Measurements from ENCODE around the gene DNAJC9. TPM values are rescaled to one million over a fixed set of nuclear protein-coding genes. Genes with fewer than 3 reads are reported as not detected.

Gene DNAJC9
- total RNA-seq, 2 experiments from 2014 or later = 63.0 to 83.3 TPM

- Histone ChIP-seq H3K79me2 (ENCODE audit: insufficient read depth, low read depth, low read length) (no peaks in the 10 kb centered on the region), H3K36me3 (ENCODE audit: insufficient read depth, low read length) (peaks cover 13% of the 10 kb centered on the region), H3K9me3 (ENCODE audit: low read length) (no peaks in the 10 kb centered on the region), H3K9me2 (ENCODE audit: insufficient read depth, low read length) (no peaks in the 10 kb centered on the region), H3K4me1 (ENCODE audit: insufficient read depth, low read length, poor library complexity, severe bottlenecking) (no peaks in the 10 kb centered on the region), H3K4me3 (ENCODE audit: low read depth, low read length, poor library complexity, severe bottlenecking) (no peak overlapping the region), H2AFZ (ENCODE audit: low read length) (no peak overlapping the region), H3K4me2 (ENCODE audit: low read length) (no peak overlapping the region), H3K27ac (ENCODE audit: low read depth, low read length, poor library complexity, severe bottlenecking) (no peak overlapping the region), H4K20me1 (ENCODE audit: insufficient read depth, low read length) (no peaks in the 10 kb centered on the region)
- BruUV-seq (replicated peaks) = no TSS peak
- ChIA-PET POLR2A (no interaction called here), CTCF (ENCODE audit: unreplicated experiment) (no interaction called here)
- DNase-seq (ENCODE audit: low spot score) = no peak
- intact Hi-C loops (cut with micrococcal nuclease; ENCODE audit: unreplicated experiment) = no loop called here
- no peak for TF ChIP-seq EZH2phosphoT487 (IDR thresholded peaks at IDR 0.05; ENCODE audit: borderline replicate concordance, low read depth, low read length)
- TF ChIP-seq, protein P1, sequence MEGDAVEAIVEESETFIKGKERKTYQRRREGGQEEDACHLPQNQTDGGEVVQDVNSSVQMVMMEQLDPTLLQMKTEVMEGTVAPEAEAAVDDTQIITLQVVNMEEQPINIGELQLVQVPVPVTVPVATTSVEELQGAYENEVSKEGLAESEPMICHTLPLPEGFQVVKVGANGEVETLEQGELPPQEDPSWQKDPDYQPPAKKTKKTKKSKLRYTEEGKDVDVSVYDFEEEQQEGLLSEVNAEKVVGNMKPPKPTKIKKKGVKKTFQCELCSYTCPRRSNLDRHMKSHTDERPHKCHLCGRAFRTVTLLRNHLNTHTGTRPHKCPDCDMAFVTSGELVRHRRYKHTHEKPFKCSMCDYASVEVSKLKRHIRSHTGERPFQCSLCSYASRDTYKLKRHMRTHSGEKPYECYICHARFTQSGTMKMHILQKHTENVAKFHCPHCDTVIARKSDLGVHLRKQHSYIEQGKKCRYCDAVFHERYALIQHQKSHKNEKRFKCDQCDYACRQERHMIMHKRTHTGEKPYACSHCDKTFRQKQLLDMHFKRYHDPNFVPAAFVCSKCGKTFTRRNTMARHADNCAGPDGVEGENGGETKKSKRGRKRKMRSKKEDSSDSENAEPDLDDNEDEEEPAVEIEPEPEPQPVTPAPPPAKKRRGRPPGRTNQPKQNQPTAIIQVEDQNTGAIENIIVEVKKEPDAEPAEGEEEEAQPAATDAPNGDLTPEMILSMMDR (conservative IDR thresholded peaks at IDR 0.05; ENCODE audit: low read length) = no peak
Measured at GRCh38 chr10:73217628-73218027, 29.4 kb downstream of the DNAJC9 start.

DNA sequence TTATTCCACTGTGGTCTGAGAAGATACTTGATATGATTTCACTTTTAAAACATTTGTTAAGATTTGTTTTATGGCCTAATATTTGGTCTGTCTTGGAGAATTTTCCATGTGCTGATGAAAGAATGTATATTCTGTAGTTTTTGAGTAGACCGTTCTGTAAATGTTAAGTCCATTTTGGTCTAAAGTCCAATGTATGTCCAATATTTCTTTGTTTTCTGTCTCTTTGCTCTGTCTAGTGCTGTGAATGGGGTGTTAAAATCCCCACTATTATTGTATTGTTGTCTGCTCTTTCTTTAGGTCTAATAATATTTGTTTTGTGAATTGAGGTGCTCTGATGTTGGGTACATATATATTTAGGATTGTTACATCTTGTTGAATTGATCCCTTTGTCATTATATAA is 31.3 kb downstream of the DNAJC9 start:
- H4K20me1 ChIP-seq (ENCODE audit: insufficient read depth, low read length) = no peaks in the 10 kb centered on the region
- CTCF ChIA-PET (ENCODE audit: unreplicated experiment) = no interaction called here
- intact Hi-C loops (cut with micrococcal nuclease; ENCODE audit: unreplicated experiment) = no loop called here
- peaks cover 13% of the 10 kb centered on the region for H3K36me3 ChIP-seq (ENCODE audit: insufficient read depth, low read length)
- H3K4me2 ChIP-seq (ENCODE audit: low read length) = no peak overlapping the region
- no peaks in the 10 kb centered on the region for H3K79me2 ChIP-seq (ENCODE audit: insufficient read depth, low read depth, low read length)
- TF ChIP-seq, protein P1 (conservative IDR thresholded peaks at IDR 0.05; ENCODE audit: low read length) = no peak
- no peak for TF ChIP-seq EZH2phosphoT487 (IDR thresholded peaks at IDR 0.05; ENCODE audit: borderline replicate concordance, low read depth, low read length)
- DNase-seq (ENCODE audit: low spot score) = no peak
- H3K4me1 ChIP-seq (ENCODE audit: insufficient read depth, low read length, poor library complexity, severe bottlenecking) = no peaks in the 10 kb centered on the region
- no peak overlapping the region for H3K4me3 ChIP-seq (ENCODE audit: low read depth, low read length, poor library complexity, severe bottlenecking)
- H3K9me2 ChIP-seq (ENCODE audit: insufficient read depth, low read length) = no peaks in the 10 kb centered on the region
- H2AFZ ChIP-seq (ENCODE audit: low read length) = no peak overlapping the region
- POLR2A ChIA-PET = no interaction called here
- no peak overlapping the region for H3K27ac ChIP-seq (ENCODE audit: low read depth, low read length, poor library complexity, severe bottlenecking)
- no TSS peak for BruUV-seq (replicated peaks)
- no peaks in the 10 kb centered on the region for H3K9me3 ChIP-seq (ENCODE audit: low read length)

GRCh38 chr10:73211106-73211811 is 35.8 kb downstream of the DNAJC9 start:
- no peak for TF ChIP-seq EZH2phosphoT487 (IDR thresholded peaks at IDR 0.05; ENCODE audit: borderline replicate concordance, low read depth, low read length)
- TF ChIP-seq, protein P1 (conservative IDR thresholded peaks at IDR 0.05; ENCODE audit: low read length) = no peak
- H3K9me3 ChIP-seq (ENCODE audit: low read length) = no peaks in the 10 kb centered on the region
- no peaks in the 10 kb centered on the region for H3K36me3 ChIP-seq (ENCODE audit: insufficient read depth, low read length)
- H3K4me1 ChIP-seq (ENCODE audit: insufficient read depth, low read length, poor library complexity, severe bottlenecking) = no peaks in the 10 kb centered on the region
- H2AFZ ChIP-seq (ENCODE audit: low read length) = no peak overlapping the region
- no peaks in the 10 kb centered on the region for H4K20me1 ChIP-seq (ENCODE audit: insufficient read depth, low read length)
- no peaks in the 10 kb centered on the region for H3K9me2 ChIP-seq (ENCODE audit: insufficient read depth, low read length)
- H3K4me2 ChIP-seq (ENCODE audit: low read length) = no peak overlapping the region
- H3K79me2 ChIP-seq (ENCODE audit: insufficient read depth, low read depth, low read length) = no peaks in the 10 kb centered on the region
- CTCF ChIA-PET (ENCODE audit: unreplicated experiment) = no interaction called here
- BruUV-seq (replicated peaks) = no TSS peak
- H3K27ac ChIP-seq (ENCODE audit: low read depth, low read length, poor library complexity, severe bottlenecking) = no peak overlapping the region
- H3K4me3 ChIP-seq (ENCODE audit: low read depth, low read length, poor library complexity, severe bottlenecking) = no peak overlapping the region
- intact Hi-C loops (cut with micrococcal nuclease; ENCODE audit: unreplicated experiment) = no loop called here
- POLR2A ChIA-PET = interaction anchor here (0.7 kb wide), 1 partner anchor 88 kb away, joined by 3 read pairs; no protein-coding TSS in a partner anchor
- no peak for DNase-seq (ENCODE audit: low spot score)

Data from OCI-LY7 (cell line).